Measurements from ENCODE around the gene KRTAP2-4.
"Not testable (repeated sequence)": the region's sequence is repeated elsewhere in the genome, so short reads cannot be mapped to it uniquely, and the experiment has no call there.

Gene KRTAP2-4

GRCh38 chr17:41071606-41072360 is 6.1 kb upstream of the KRTAP2-4 start:
- no peak overlapping the region for H3K27ac ChIP-seq (ENCODE audit: insufficient read depth, low read depth, low read length, poor library complexity, severe bottlenecking)
- no peak overlapping the region for H3K4me3 ChIP-seq (ENCODE audit: insufficient read depth, low read depth, low read length)
- H3K4me1 ChIP-seq (ENCODE audit: control insufficient read depth, insufficient read depth, low read length), result no peaks in the 10 kb centered on the region
- H3K27me3 ChIP-seq (ENCODE audit: control insufficient read depth, insufficient read depth, low read length, poor library complexity, severe bottlenecking), result no peaks in the 10 kb centered on the region
- WGBS, 2 experiments, result 92 to 94% methylated on average over 5 of the region's 5 CpGs
- no peaks in the 10 kb centered on the region for H3K9me3 ChIP-seq (ENCODE audit: control insufficient read depth, low read length)
- H3K36me3 ChIP-seq (ENCODE audit: control insufficient read depth, insufficient read depth, low read length), result no peaks in the 10 kb centered on the region

- Histone ChIP-seq H3K4me3 (ENCODE audit: insufficient read depth, low read depth, low read length) (no peak overlapping the region), H3K4me1 (ENCODE audit: control insufficient read depth, insufficient read depth, low read length) (no peaks in the 10 kb centered on the region), H3K27ac (ENCODE audit: insufficient read depth, low read depth, low read length, poor library complexity, severe bottlenecking) (no peak overlapping the region), H3K36me3 (ENCODE audit: control insufficient read depth, insufficient read depth, low read length) (no peaks in the 10 kb centered on the region), H3K9me3 (ENCODE audit: control insufficient read depth, low read length) (no peaks in the 10 kb centered on the region), H3K27me3 (ENCODE audit: control insufficient read depth, insufficient read depth, low read length, poor library complexity, severe bottlenecking) (no peaks in the 10 kb centered on the region)
- WGBS, 2 experiments, result 87 to 95% methylated on average over 3 of the region's 3 CpGs
Measured at GRCh38 chr17:41069031-41069430, 3.4 kb upstream of the KRTAP2-4 start.

- Histone ChIP-seq H3K4me3 (ENCODE audit: insufficient read depth, low read depth, low read length) (no peak overlapping the region), H3K27me3 (ENCODE audit: control insufficient read depth, insufficient read depth, low read length, poor library complexity, severe bottlenecking) (no peaks in the 10 kb centered on the region), H3K9me3 (ENCODE audit: control insufficient read depth, low read length) (no peaks in the 10 kb centered on the region), H3K4me1 (ENCODE audit: control insufficient read depth, insufficient read depth, low read length) (no peaks in the 10 kb centered on the region), H3K27ac (ENCODE audit: insufficient read depth, low read depth, low read length, poor library complexity, severe bottlenecking) (no peak overlapping the region), H3K36me3 (ENCODE audit: control insufficient read depth, insufficient read depth, low read length) (no peaks in the 10 kb centered on the region)
Measured at GRCh38 chr17:41067281-41067680, 1.6 kb upstream of the KRTAP2-4 start.

GRCh38 chr17:41065016-41065689 is 526 bp downstream of the KRTAP2-4 start:
- H3K4me3 ChIP-seq (ENCODE audit: insufficient read depth, low read depth, low read length); H3K27me3 ChIP-seq (ENCODE audit: control insufficient read depth, insufficient read depth, low read length, poor library complexity, severe bottlenecking); H3K27ac ChIP-seq (ENCODE audit: insufficient read depth, low read depth, low read length, poor library complexity, severe bottlenecking); H3K36me3 ChIP-seq (ENCODE audit: control insufficient read depth, insufficient read depth, low read length); H3K4me1 ChIP-seq (ENCODE audit: control insufficient read depth, insufficient read depth, low read length); H3K9me3 ChIP-seq (ENCODE audit: control insufficient read depth, low read length): not testable (repeated sequence)
- WGBS, 2 experiments, result 84 to 88% methylated on average over 4 to 5 of the region's 16 CpGs

GRCh38 chr17:41064301-41064700 is 1.4 kb downstream of the KRTAP2-4 start:
- H3K27me3 ChIP-seq (ENCODE audit: control insufficient read depth, insufficient read depth, low read length, poor library complexity, severe bottlenecking), result no peaks in the 10 kb centered on the region
- no peak overlapping the region for H3K27ac ChIP-seq (ENCODE audit: insufficient read depth, low read depth, low read length, poor library complexity, severe bottlenecking)
- H3K4me3 ChIP-seq (ENCODE audit: insufficient read depth, low read depth, low read length), result no peak overlapping the region
- no peaks in the 10 kb centered on the region for H3K4me1 ChIP-seq (ENCODE audit: control insufficient read depth, insufficient read depth, low read length)
- 92% methylated on average over 1 of the region's 1 CpG; no CpG with 5 or more reads in 1 of the 2 experiments for WGBS, 2 experiments
- no peaks in the 10 kb centered on the region for H3K9me3 ChIP-seq (ENCODE audit: control insufficient read depth, low read length)
- H3K36me3 ChIP-seq (ENCODE audit: control insufficient read depth, insufficient read depth, low read length), result no peaks in the 10 kb centered on the region

- H3K9me3 ChIP-seq (ENCODE audit: control insufficient read depth, low read length), result no peaks in the 10 kb centered on the region
- WGBS, 2 experiments, result 94 to 95% methylated on average over 2 to 4 of the region's 4 CpGs
- no peaks in the 10 kb centered on the region for H3K4me1 ChIP-seq (ENCODE audit: control insufficient read depth, insufficient read depth, low read length)
- no peaks in the 10 kb centered on the region for H3K27me3 ChIP-seq (ENCODE audit: control insufficient read depth, insufficient read depth, low read length, poor library complexity, severe bottlenecking)
- H3K27ac ChIP-seq (ENCODE audit: insufficient read depth, low read depth, low read length, poor library complexity, severe bottlenecking), result no peak overlapping the region
- H3K36me3 ChIP-seq (ENCODE audit: control insufficient read depth, insufficient read depth, low read length), result no peaks in the 10 kb centered on the region
- H3K4me3 ChIP-seq (ENCODE audit: insufficient read depth, low read depth, low read length), result no peak overlapping the region
Measured at GRCh38 chr17:41063449-41063848, 2.2 kb downstream of the KRTAP2-4 start.

GRCh38 chr17:41061964-41062363 is 3.7 kb downstream of the KRTAP2-4 start:
- H3K27ac ChIP-seq (ENCODE audit: insufficient read depth, low read depth, low read length, poor library complexity, severe bottlenecking), result no peak overlapping the region
- H3K4me3 ChIP-seq (ENCODE audit: insufficient read depth, low read depth, low read length), result no peak overlapping the region
- no peaks in the 10 kb centered on the region for H3K27me3 ChIP-seq (ENCODE audit: control insufficient read depth, insufficient read depth, low read length, poor library complexity, severe bottlenecking)
- H3K36me3 ChIP-seq (ENCODE audit: control insufficient read depth, insufficient read depth, low read length), result no peaks in the 10 kb centered on the region
- 85 to 91% methylated on average over 1 of the region's 1 CpG for WGBS, 2 experiments
- H3K4me1 ChIP-seq (ENCODE audit: control insufficient read depth, insufficient read depth, low read length), result no peaks in the 10 kb centered on the region
- no peaks in the 10 kb centered on the region for H3K9me3 ChIP-seq (ENCODE audit: control insufficient read depth, low read length)

- no peaks in the 10 kb centered on the region for H3K36me3 ChIP-seq (ENCODE audit: control insufficient read depth, insufficient read depth, low read length)
- no peaks in the 10 kb centered on the region for H3K27me3 ChIP-seq (ENCODE audit: control insufficient read depth, insufficient read depth, low read length, poor library complexity, severe bottlenecking)
- no peak within 1 kb of the TSS for H3K4me3 ChIP-seq (ENCODE audit: insufficient read depth, low read depth, low read length)
- no peaks in the 10 kb centered on the region for H3K4me1 ChIP-seq (ENCODE audit: control insufficient read depth, insufficient read depth, low read length)
- no peaks in the 10 kb centered on the region for H3K9me3 ChIP-seq (ENCODE audit: control insufficient read depth, low read length)
- 89 to 91% methylated on average over 6 of the region's 6 CpGs for WGBS, 2 experiments
- H3K27ac ChIP-seq (ENCODE audit: insufficient read depth, low read depth, low read length, poor library complexity, severe bottlenecking), result no peak within 1 kb of the TSS
Measured at GRCh38 chr17:41060052-41060604, 5.6 kb downstream of the KRTAP2-4 start, which contains the start of gene KRTAP2-3. TSS of gene KRTAP2-3 (minus strand) at chr17:41060114. CDS start at chr17:41060050, 64 bp downstream.

- not testable (repeated sequence) for H3K4me1 ChIP-seq (ENCODE audit: control insufficient read depth, insufficient read depth, low read length); H3K27me3 ChIP-seq (ENCODE audit: control insufficient read depth, insufficient read depth, low read length, poor library complexity, severe bottlenecking); H3K27ac ChIP-seq (ENCODE audit: insufficient read depth, low read depth, low read length, poor library complexity, severe bottlenecking); H3K36me3 ChIP-seq (ENCODE audit: control insufficient read depth, insufficient read depth, low read length); H3K4me3 ChIP-seq (ENCODE audit: insufficient read depth, low read depth, low read length); H3K9me3 ChIP-seq (ENCODE audit: control insufficient read depth, low read length)
- WGBS, 2 experiments, result 79 to 85% methylated on average over 10 to 11 of the region's 31 CpGs
Measured at GRCh38 chr17:41059276-41060051, 6.2 kb downstream of the KRTAP2-4 start.

GRCh38 chr17:41058741-41059140 is 6.9 kb downstream of the KRTAP2-4 start:
- H3K36me3 ChIP-seq (ENCODE audit: control insufficient read depth, insufficient read depth, low read length), result no peaks in the 10 kb centered on the region
- H3K9me3 ChIP-seq (ENCODE audit: control insufficient read depth, low read length), result no peaks in the 10 kb centered on the region
- no peaks in the 10 kb centered on the region for H3K27me3 ChIP-seq (ENCODE audit: control insufficient read depth, insufficient read depth, low read length, poor library complexity, severe bottlenecking)
- 86 to 95% methylated on average over 2 to 5 of the region's 5 CpGs for WGBS, 2 experiments
- no peak overlapping the region for H3K4me3 ChIP-seq (ENCODE audit: insufficient read depth, low read depth, low read length)
- no peaks in the 10 kb centered on the region for H3K4me1 ChIP-seq (ENCODE audit: control insufficient read depth, insufficient read depth, low read length)
- no peak overlapping the region for H3K27ac ChIP-seq (ENCODE audit: insufficient read depth, low read depth, low read length, poor library complexity, severe bottlenecking)
